GM19193 (cell line): ENCODE data around the gene CLEC16A.
A peak's percentile ranks its signal among the peaks of the same experiment; 100 is the strongest.

Source experiments
- POLR2A ChIP-seq: IDR thresholded peaks from 4 replicates; pipeline ENCODE4 v1.6.1; 2011; ENCODE audit not compliant: insufficient read depth, insufficient read length; ENCODE audit errors: extremely low read depth

CLEC16A gene

DNA sequence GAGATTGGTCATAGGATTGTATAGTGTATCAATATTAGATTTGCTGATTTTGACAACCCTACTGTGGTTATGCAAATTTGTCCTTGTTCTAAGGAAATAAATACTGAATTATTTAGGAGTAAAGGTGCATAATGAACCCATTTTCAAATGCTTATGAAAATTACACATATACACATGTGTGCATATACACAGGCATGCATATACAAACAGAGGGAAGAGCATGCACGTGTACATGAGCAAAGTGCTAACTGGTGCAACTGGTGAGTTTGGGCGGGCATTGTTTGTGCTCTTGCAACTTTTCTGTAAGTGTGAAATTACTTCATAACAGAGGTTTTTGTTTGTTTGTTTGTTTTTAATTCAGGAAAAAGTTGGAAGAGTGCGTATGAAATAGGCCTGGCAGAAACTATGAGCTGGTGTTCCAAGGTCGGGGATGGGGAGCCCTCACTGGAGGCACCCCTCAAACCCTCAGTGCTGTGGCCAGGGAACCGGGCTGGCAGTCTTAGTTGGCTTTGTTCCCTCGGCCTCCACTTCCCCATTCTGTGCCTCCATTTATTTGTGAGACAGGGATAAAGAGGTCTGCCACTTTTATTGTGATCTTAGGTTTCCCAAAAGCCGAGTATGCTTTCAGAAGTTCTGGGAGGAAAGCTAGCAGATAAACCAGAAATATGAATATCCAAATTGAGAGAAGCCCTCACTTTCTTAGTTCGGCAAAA lies 7.9 kb upstream of the CLEC16A start:
- no peak for TF ChIP-seq POLR2A

DNA sequence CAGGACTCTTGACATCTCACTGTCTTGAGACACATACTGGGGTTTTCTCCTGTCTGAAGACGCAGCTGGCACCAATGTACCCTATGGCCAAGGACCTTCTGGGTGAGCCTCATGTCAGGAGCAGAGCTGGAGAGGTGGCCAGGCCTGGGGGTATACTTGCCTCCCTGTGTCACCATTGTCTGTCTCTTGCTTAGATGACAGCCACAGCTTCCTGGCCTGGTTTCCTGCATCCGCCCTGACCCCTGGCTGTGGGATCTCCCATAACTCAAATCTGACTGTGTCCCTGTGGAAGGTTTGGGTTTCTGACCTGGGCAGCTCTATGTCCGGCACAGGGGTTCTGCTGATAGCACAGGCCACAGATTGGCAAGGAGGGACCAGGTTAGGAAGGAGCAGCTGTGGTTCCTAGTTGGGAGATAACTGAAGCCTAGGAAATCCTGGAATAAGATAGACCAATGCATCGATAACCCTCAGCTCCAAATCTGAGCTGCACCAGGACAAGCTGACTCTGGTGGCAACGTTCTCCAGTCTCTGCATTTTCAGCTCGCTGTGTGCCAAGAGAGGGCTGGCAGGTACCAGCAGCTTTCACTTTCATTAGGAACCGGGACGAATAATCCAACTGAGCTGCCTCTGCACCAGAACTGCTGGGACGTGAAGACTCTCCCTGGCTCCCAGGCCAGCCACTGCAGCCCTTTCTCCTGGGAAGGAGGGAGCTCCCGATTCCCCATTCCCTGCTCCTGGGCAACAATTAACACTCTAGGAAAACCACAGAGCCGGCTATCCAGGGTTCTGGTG lies 7.1 kb upstream of the CLEC16A start:
- TF ChIP-seq POLR2A = peak; percentile 10

DNA sequence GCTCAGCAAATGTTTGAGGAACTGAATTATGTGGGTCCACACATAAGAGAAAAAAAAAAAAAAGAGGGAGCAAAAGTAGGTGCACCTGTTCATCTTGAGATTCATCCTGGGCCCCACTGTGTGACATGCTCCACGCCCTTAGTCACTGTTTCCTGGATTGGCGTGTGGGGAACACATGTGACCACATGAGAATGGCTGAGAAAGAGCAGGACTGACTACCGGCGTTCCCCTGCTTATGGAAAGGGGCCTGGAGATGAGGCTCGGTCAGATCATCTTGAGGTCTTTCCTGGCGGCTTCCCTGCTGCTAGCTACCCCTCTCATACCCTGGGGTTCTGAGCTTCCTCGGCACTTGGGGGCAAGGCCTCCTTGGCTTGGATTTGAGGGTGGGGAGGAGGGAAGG lies 6.0 kb upstream of the CLEC16A start:
- TF ChIP-seq POLR2A = no peak

DNA sequence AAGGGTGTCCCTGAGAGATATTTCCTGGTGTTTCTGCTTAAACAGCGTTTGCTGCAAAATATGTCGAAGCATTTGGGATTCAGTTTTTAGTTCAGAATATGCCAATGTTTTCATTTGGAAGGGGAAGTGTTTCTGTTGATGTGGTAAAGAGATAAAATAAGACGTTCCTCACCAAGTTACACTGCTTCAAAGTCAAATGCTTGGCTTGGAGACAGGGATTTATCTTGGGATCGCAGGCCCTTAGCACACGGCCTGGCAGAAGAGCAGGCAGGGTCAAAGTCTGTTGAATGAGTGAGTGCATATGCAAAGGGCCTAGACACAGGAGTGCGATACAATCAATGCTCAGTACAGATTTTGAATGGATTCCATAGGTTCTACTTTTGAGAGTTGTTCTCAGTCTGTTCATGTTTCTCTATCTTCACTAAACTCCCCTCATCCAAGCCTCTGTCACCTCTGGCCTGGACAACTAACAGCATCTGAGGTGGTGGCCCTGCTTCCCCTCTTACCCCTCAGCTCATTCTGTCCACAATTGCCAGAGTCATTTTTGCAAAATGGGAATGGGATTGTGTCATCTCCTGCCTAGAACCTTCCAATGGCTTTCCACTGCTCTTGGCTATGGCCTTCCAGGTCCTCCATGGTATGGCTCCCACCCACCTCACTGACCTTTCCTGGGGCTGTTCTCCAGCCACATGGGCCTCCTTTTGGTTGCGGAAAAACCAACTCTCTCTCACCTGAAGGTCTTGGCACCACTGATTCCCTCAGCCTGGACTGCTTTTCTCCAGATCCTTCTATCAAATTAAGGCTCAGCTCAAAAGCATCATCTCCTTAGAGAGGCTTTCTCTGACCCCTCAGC lies 5.3 kb upstream of the CLEC16A start:
- no peak for TF ChIP-seq POLR2A

DNA sequence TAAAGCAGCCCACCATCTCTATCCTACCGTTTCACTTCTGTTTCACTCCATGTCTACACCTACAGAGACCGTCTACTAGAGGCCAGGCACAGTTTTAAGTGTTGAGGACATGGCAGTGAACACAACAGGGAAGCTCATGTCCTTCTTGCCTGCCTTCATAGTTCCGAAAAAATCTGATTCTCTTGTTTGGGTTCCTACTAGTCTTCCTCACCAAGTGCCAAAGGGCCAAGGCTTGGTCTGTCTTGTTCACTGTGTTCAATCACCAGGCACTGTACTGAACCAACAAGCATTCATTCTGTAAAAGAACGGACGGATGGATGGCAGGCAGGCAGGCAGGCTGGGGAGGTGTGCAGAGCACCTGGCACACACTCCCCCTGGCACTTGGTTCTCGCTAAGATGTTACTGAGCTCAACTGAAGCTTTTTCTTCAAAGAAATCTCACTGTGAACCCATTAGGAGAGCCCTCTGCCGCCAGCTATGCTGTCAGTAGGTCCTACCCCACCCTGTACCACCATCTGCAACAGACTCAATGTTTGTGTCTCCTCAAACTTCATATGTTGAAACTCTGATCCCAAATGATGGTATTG lies 4.6 kb upstream of the CLEC16A start:
- no peak for TF ChIP-seq POLR2A

DNA sequence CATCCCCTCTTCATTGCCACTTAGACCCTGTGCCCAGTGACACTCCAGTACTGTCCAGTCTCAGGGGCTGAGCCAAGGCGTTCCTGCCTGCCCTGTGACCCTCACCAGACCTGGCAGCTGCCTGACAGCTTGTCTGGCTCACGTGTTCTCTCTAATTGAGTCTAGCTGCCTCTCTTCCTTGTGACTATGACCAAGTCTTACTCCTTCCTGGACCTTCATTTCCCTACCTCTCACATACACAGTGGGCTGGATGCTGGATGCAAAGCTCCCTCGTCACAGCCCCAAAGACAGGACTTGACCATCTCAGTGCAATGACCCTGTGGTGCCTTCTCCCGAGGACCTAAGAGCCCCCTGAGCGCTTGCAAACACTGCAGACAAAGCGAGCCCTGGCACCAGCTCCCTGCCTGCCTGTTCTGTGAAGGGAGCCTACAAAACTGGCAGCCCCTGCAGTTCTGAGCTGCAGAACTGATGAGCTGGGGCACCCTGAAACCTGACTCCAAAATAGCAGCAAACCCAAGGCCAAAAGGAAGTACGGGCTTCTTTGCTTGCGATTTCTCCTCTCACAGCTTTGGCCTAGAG lies 3.8 kb upstream of the CLEC16A start:
- TF ChIP-seq POLR2A = no peak

DNA sequence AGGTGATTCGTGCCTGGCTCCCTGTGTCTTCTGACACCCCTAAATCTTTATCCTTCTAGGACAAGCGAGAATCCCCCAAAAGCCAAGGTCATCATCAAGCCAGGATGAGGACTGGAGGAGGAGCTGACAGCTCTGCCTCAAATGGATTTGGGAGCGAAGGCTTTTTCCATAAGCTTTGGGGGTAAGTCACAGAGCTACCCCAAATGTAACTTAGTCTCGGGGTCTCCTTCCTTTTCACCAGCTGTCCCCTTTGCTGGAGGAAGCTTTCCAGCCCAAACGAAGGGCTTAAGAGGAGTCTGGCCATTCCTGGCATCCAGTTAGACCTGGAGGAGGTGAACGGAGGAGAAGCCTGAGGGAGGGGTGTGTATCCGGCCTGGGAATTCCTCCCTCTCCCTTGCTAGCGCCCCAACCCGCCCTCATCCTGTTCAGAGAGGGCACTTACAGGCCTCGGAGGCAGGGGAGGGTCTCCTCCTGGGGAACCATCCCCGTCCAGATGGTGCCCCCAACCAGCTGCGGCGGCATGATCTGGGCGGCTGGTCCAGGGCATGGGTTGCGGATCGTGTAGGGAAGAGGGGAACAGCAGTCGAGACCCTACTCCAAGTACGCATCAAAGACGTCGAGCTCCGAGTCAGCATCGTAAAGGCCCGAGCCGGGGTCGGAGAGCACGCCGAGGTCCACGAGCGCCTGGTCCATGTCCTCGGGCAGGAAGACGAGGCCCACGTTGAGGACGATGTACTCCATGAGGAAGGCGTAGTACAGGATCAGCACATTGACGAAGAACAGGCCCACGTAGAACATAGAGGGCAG lies 3.0 kb upstream of the CLEC16A start:
- TF ChIP-seq POLR2A = no peak

DNA sequence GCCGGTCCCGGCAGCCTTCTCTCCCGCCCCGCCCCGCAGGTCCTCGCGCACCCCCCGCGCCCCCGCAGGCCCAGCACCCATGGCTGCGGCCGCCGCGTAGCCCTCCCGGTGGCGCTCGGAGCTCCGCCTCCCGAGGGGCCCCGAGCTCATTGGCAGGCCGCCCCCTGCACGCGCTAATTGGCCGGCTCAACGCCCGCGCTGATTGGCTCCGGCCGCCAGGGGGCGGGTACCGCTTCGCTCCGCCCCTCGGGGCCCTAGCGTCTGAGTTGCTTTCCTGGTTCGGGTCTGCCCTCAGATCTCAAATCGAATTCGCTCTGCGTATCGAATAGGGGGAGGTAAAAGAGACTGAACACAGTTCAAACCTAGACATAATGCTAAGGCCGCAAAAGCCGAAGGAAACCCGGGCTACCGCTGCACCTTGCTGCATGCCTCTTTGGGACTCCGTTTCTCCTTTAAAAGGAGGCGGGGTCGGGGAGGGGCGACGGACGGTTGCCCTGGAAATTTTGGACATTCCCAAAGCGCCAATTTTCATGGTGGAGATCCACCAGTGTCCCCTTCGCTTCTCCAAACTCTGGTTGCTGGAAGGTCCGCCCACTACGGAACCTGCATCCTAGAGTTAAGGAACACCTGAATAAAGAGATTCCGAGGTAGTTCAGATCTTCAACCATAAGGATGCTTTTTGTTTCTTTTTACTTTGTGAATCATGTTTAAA lies 1.9 kb upstream of the CLEC16A start, which contains the start of gene DEXI:
TSS of gene DEXI (minus strand) at position 117 of the 712 bp plus-strand sequence. CDS start 463 bp downstream, outside the sequence.
- peak; percentile 70 for TF ChIP-seq POLR2A

DNA sequence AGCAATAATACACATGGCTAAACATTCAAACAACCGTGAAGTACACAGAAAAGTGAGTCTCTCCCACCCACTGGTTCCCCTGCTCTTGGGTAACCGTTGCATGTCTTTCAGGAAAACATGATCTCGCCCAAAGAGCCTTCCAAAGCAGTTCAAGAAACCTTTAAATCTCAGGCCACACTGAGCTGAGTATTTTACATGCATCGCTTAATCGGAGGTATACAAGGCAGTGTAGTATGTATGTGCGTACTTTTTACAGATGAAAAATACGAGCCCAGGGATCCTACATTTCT lies 1.4 kb upstream of the CLEC16A start:
- TF ChIP-seq POLR2A = no peak

DNA sequence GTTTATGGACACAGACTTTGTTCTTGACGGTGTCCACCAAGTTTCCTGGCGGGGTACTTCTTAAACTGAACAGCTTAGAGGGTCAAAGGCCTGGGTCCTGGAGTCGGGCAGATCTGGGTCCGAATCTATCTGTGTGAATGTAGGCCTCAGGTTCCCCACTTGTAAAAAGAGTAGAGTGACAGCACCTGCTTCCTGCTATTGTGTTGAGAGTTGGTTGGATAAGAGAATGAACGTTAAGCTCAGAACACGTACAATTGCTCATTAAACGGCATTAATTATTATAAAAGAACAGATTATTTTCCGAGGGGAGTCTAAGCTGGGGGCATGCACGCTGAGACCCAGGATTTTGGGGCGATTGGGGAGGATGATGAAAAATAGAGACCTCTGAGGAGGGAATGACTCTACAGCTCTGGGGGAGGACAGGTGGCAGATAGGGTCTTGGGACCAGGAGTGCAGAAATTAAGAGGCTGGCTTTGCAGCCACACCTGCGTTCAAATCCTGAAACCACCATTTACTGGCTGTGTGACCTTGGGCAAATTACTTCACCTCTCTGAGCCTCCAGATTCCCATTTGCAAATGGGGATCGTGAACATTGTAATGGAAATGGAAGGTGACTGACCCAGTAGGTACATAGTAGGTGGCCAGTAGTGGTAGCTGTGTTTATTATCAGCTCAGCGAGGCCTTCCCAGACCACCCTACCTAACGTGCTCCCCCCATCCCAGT lies 862 bp downstream of the CLEC16A start:
- TF ChIP-seq POLR2A = no peak

DNA sequence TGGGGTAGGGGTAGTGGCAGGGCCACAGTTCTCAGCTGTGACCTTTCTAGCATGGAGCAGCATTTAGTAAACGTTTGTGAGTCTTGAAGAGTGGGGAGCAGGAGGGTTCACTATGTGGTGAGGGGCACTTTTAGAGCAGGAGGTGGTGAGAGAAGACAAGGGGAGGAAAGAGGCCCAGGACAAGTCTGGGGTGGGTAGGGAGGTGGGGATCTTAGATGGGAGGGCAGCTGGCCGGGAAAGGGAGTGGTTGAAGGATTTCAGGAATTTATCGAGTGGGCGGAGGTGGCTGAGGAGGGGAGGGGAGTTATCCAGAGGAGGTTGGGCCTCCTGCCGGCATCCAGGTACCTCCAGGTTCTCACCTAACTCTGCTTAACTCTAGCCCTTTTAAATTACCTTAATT lies 1.9 kb downstream of the CLEC16A start:
- TF ChIP-seq POLR2A = no peak

DNA sequence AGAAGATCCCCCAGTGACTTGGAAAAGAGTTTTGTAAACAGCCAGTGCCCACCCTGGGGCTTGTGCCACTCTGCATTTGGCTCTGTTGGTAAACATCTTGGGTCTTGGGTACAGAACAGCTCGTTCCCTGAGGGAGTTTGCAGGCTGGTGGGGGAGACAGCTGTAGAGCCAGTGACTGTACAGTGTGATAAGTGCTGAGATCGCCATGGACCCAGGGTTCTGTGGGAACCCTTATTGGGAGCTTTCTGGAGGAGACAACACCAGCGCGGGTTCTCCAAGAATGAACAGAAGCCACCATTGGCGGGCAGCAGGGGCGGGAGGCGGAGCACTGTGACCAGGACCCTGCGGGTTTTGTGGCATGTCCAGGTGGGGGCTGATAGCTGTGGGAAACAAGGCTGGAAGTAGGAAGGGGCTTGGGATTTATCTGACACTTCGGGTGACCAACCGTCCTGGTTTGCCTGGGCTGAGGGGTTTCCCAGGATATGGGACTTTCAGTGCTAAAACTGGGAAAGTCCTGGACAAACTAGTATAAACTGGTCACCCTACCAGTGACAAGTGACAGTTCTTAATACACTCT lies 2.9 kb downstream of the CLEC16A start:
- no peak for TF ChIP-seq POLR2A
